Measurements from ENCODE around the gene TRAF3IP3.

Gene TRAF3IP3

GRCh38 chr1:209831615-209832014, 75.8 kb downstream of the TRAF3IP3 start:
- TF ChIP-seq, protein P1, sequence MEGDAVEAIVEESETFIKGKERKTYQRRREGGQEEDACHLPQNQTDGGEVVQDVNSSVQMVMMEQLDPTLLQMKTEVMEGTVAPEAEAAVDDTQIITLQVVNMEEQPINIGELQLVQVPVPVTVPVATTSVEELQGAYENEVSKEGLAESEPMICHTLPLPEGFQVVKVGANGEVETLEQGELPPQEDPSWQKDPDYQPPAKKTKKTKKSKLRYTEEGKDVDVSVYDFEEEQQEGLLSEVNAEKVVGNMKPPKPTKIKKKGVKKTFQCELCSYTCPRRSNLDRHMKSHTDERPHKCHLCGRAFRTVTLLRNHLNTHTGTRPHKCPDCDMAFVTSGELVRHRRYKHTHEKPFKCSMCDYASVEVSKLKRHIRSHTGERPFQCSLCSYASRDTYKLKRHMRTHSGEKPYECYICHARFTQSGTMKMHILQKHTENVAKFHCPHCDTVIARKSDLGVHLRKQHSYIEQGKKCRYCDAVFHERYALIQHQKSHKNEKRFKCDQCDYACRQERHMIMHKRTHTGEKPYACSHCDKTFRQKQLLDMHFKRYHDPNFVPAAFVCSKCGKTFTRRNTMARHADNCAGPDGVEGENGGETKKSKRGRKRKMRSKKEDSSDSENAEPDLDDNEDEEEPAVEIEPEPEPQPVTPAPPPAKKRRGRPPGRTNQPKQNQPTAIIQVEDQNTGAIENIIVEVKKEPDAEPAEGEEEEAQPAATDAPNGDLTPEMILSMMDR (IDR thresholded peaks at IDR 0.05; ENCODE audit: low read depth, low read length, missing control alignments), result no peak
- no peak overlapping the region for H3K4me3 ChIP-seq (ENCODE audit: low read depth, low read length)
- no peak for DNase-seq (ENCODE audit: low read depth)
- in situ Hi-C loops (cut with HindIII; ENCODE audit: low sequenced_read_pairs), result no loop called here
